Lower leg skin (tissue), 4 donors: ENCODE results near the gene TCTN1. TPM values are rescaled to one million over a fixed set of nuclear protein-coding genes. Genes with fewer than 3 reads are reported as not detected.
A peak's percentile ranks its signal among the peaks of the same experiment; 100 is the strongest.

Experiments
- DNase-seq, 2 donors: peaks; one replicate each; pipeline ENCODE4 v3.0.0-alpha.2; 2019; ENCODE audit warnings: low spot score in 2 of 2
- H3K4me3 ChIP-seq: fragments of 200-600 bp; sonication (generic); 2 replicates; pipeline ENCODE4 v1.5.1; 2017; ENCODE audit warnings: mild to moderate bottlenecking, low read depth; ENCODE audit not compliant: poor library complexity, severe bottlenecking
- CTCF ChIP-seq, 3 donors: fragments of 450-650 bp; IDR thresholded peaks; one replicate each; pipeline ENCODE4 v1.5.1; 2016; ENCODE audit warnings: antibody characterized with exemption in 3 of 3, mild to moderate bottlenecking in 3 of 3, moderate library complexity in 2 of 3
- POLR2A ChIP-seq, 2 donors: fragments of 450-650 bp; IDR thresholded peaks; one replicate each; pipeline ENCODE4 v1.6.1; 2016 to 2017; ENCODE audit warnings: antibody characterized with exemption in 2 of 2, mild to moderate bottlenecking in 1 of 2, moderate library complexity in 1 of 2
- WGBS, 2 donors: methylation state at CpG; one replicate each; pipeline ENCODE4 v1.1.5; 2018; 5-methylcytosine and 5-hydroxymethylcytosine counted together
- intact Hi-C: fragments of 100-400 bp; cut with DNase I; formaldehyde crosslinking; loops from one replicate; pipeline ENCODE4 v1.15.0; 2023; ENCODE audit warnings: low total_unique reads
- total RNA-seq, 4 donors: library from RNA; depleted of rRNA; stranded (reverse); fragments of >200 nt; gene quantifications; one replicate each; pipeline ENCODE4 v1.1.0, GENCODE V29; 2016

Gene TCTN1
- total RNA-seq, 4 donors from 2014 or later, result 18.6 to 44.8 (median 24.7) TPM

GRCh38 chr12:110694330-110694901 is 80.5 kb downstream of the TCTN1 start:
- DNase-seq, result peak in 1 of 2 donors; percentile 28
- intact Hi-C loops, result no loop called here
- no peak for TF ChIP-seq CTCF (IDR thresholded peaks at IDR 0.05)
- TF ChIP-seq POLR2A (IDR thresholded peaks at IDR 0.05), result no peak
- WGBS, 2 donors, result 70 to 85% methylated on average over 12 of the region's 12 CpGs
- no peak overlapping the region for H3K4me3 ChIP-seq

- no peak overlapping the region for H3K4me3 ChIP-seq
- WGBS, 2 donors, result 85% methylated on average over 3 of the region's 3 CpGs
- no peak for DNase-seq
- intact Hi-C loops, result no loop called here
- no peak for TF ChIP-seq CTCF (IDR thresholded peaks at IDR 0.05)
- TF ChIP-seq POLR2A (IDR thresholded peaks at IDR 0.05), result no peak
Observed at GRCh38 chr12:110696283-110696682, 82.4 kb downstream of the TCTN1 start.

- TF ChIP-seq POLR2A (IDR thresholded peaks at IDR 0.05) (no peak), CTCF (IDR thresholded peaks at IDR 0.05) (no peak)
- no peak overlapping the region for H3K4me3 ChIP-seq
- WGBS, 2 donors, result 85% methylated on average over 2 of the region's 2 CpGs
- intact Hi-C loops, result no loop called here
- peak in 1 of 2 donors; percentile 67 for DNase-seq
Observed at GRCh38 chr12:110697236-110697635, 83.3 kb downstream of the TCTN1 start.

GRCh38 chr12:110698171-110698902 is 84.4 kb downstream of the TCTN1 start:
- peak; percentile 54 to 90 for DNase-seq
- TF ChIP-seq CTCF (IDR thresholded peaks at IDR 0.05) (no peak), POLR2A (IDR thresholded peaks at IDR 0.05) (no peak)
- intact Hi-C loops, result no loop called here
- H3K4me3 ChIP-seq, result no peak overlapping the region
- 42 to 52% methylated on average over 20 of the region's 20 CpGs for WGBS, 2 donors

Other genes starting within 250 kb of the TCTN1 start
- 10 to 100 TPM; 28.4 to 42.0 (median 37.3) TPM for gene ANAPC7, start 210.4 kb upstream of the TCTN1 start, total RNA-seq
- 100 to 1,000 TPM; 157 to 319 (median 257) TPM for gene ARPC3, start 163.8 kb upstream of the TCTN1 start, total RNA-seq
- 10 to 100 TPM; 12.2 to 16.2 (median 14.5) TPM for gene GPN3, start 145.9 kb upstream of the TCTN1 start, total RNA-seq
- gene FAM216A, start 145.3 kb upstream of the TCTN1 start, total RNA-seq, result 1 to 10 TPM in 1 of 4 donors, under 1 TPM in 3; 0.30 to 1.9 (median 0.85) TPM
- gene VPS29, start 112.0 kb upstream of the TCTN1 start, total RNA-seq, result 10 to 100 TPM; 54.6 to 93.4 (median 61.9) TPM
- gene RAD9B, start 111.8 kb upstream of the TCTN1 start, total RNA-seq, result 1 to 10 TPM in 1 of 4 donors, under 1 TPM in 2, not detected in 1; 0.49 to 1.0 (median 0.63) TPM
- gene PPTC7, start 30.8 kb upstream of the TCTN1 start, total RNA-seq, result 10 to 100 TPM; 19.6 to 29.8 (median 26.0) TPM
- 1 to 10 TPM; 2.2 to 3.5 (median 3.3) TPM for gene HVCN1, start 75.0 kb downstream of the TCTN1 start, total RNA-seq
- 10 to 100 TPM; 90.1 to 97.4 (median 91.3) TPM for gene PPP1CC, start 128.8 kb downstream of the TCTN1 start, total RNA-seq
- under 1 TPM in 1 of 4 donors, not detected in 3; 0.29 TPM for gene CCDC63, start 232.9 kb downstream of the TCTN1 start, total RNA-seq